Neural crest cell (in vitro differentiated cells): ENCODE results near the gene ZNF514. TPM values are rescaled to one million over a fixed set of nuclear protein-coding genes. Genes with fewer than 3 reads are reported as not detected.

ENCODE experiments used
- DNase-seq: peaks from one replicate; pipeline ENCODE4 v3.0.0; 2021; ENCODE audit warnings: low read depth, mixed read lengths, low spot score
- H3K27ac Mint-ChIP-seq: one replicate; pipeline ENCODE4 v1.8.0; 2021; ENCODE audit warnings: mild to moderate bottlenecking, mixed read lengths; ENCODE audit not compliant: unreplicated experiment
- H3K27me3 Mint-ChIP-seq: 2 replicates; pipeline ENCODE4 v1.8.0; 2021; ENCODE audit warnings: low read depth, mild to moderate bottlenecking, mixed read lengths
- H3K36me3 Mint-ChIP-seq: 2 replicates; pipeline ENCODE4 v1.8.0; 2021; ENCODE audit warnings: low read depth, mild to moderate bottlenecking, mixed read lengths
- H3K4me1 Mint-ChIP-seq: 2 replicates; pipeline ENCODE4 v1.8.0; 2021; ENCODE audit warnings: mixed read lengths
- H3K4me3 Mint-ChIP-seq: one replicate; pipeline ENCODE4 v1.8.0; 2021; ENCODE audit warnings: mild to moderate bottlenecking, mixed read lengths
- H3K9me3 Mint-ChIP-seq: 2 replicates; pipeline ENCODE4 v1.8.0; 2021; ENCODE audit warnings: mixed read lengths
- total RNA-seq: library from RNA; stranded (reverse); gene quantifications from 2 replicates; pipeline ENCODE4 v1.2.1, GENCODE V29; 2021
- TF ChIP-seq, protein P1 (sequence below): fragments of 200-600 bp; sonication (generic); conservative IDR thresholded peaks from 2 replicates; pipeline ENCODE4 v1.5.0; 2021; ENCODE audit warnings: antibody characterized with exemption, mild to moderate bottlenecking

The ZNF514 gene
- total RNA-seq, 1 donor from 2014 or later = 22.6 TPM

DNA sequence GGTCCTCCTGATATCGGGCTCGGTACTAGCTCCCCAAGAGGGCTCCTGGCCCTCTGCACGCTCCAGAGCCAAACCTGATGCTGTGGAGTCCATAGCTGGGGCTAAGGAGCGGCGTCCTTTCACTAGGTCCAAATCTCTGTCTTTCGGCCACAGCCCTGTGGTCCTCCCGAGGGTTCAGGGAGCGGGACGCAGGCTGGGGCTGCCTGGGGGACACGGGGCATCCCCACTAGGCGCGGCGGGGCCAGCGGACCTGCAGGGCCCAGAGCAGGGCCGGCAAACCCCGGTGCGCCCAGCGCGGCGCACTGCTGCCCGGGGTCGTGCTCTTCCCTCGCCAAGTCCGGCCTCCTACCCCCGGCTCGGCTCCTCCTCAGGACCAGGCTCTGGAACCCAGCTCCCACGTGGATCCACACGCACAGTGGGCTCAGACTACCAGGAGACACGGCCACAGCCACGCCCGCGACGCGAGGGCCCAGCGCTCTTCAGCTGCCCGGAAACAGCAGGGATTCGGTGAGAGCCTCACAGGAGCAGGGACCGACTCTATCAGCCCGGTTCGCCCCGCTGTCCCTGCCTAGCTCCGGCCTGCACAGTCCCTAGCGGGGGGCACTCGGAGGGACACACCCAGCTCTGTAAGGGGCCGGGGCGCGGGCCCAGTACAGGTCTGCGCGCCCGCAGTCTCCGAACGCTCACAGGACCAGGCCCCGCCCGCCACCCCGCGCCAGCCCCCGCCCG, 593 bp downstream of the ZNF514 start:
- TF ChIP-seq, protein P1, sequence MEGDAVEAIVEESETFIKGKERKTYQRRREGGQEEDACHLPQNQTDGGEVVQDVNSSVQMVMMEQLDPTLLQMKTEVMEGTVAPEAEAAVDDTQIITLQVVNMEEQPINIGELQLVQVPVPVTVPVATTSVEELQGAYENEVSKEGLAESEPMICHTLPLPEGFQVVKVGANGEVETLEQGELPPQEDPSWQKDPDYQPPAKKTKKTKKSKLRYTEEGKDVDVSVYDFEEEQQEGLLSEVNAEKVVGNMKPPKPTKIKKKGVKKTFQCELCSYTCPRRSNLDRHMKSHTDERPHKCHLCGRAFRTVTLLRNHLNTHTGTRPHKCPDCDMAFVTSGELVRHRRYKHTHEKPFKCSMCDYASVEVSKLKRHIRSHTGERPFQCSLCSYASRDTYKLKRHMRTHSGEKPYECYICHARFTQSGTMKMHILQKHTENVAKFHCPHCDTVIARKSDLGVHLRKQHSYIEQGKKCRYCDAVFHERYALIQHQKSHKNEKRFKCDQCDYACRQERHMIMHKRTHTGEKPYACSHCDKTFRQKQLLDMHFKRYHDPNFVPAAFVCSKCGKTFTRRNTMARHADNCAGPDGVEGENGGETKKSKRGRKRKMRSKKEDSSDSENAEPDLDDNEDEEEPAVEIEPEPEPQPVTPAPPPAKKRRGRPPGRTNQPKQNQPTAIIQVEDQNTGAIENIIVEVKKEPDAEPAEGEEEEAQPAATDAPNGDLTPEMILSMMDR = peak; percentile 2
- Mint-ChIP-seq H3K4me3 (peak overlapping the region; percentile 89), H3K27ac (no peak overlapping the region), H3K9me3 (peaks cover 4% of the 10 kb centered on the region), H3K4me1 (peaks cover 16% of the 10 kb centered on the region), H3K36me3 (peaks cover 28% of the 10 kb centered on the region), H3K27me3 (no peaks in the 10 kb centered on the region)
- peak; percentile 18 for DNase-seq

DNA sequence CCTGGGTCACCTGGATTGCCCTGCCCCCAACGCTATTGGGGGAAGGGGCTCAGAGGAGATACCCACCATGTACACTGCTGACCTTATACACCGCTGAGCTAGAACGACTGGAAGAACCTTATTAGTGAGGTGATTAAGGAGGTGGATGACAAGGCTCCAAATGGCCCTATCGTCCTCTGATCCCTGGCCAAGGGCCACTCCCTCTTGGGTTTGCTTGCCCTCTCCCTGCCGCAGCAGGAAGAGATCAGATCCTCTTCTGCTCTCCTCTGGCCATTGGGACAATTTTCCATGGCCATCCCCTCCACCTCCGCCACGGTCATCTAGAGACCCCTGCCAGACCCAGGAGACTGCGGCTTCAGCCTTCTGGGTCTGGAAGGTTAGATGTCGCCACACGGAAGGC, 1.2 kb downstream of the ZNF514 start:
- peaks cover 34% of the 10 kb centered on the region for H3K36me3 Mint-ChIP-seq
- TF ChIP-seq, protein P1 = no peak
- peaks cover 14% of the 10 kb centered on the region for H3K4me1 Mint-ChIP-seq
- H3K27ac Mint-ChIP-seq = no peak overlapping the region
- no peaks in the 10 kb centered on the region for H3K27me3 Mint-ChIP-seq
- no peak for DNase-seq
- H3K4me3 Mint-ChIP-seq = peak overlapping the region; percentile 89
- H3K9me3 Mint-ChIP-seq = peaks cover 4% of the 10 kb centered on the region

GRCh38 chr2:95149397-95149984, 10.2 kb downstream of the ZNF514 start:
- H3K36me3 Mint-ChIP-seq = peaks cover 93% of the 10 kb centered on the region
- no peaks in the 10 kb centered on the region for H3K27me3 Mint-ChIP-seq
- no peak overlapping the region for H3K4me3 Mint-ChIP-seq
- TF ChIP-seq, protein P1 = no peak
- H3K4me1 Mint-ChIP-seq = no peaks in the 10 kb centered on the region
- DNase-seq = no peak
- peaks cover 56% of the 10 kb centered on the region for H3K9me3 Mint-ChIP-seq
- H3K27ac Mint-ChIP-seq = no peak overlapping the region

DNA sequence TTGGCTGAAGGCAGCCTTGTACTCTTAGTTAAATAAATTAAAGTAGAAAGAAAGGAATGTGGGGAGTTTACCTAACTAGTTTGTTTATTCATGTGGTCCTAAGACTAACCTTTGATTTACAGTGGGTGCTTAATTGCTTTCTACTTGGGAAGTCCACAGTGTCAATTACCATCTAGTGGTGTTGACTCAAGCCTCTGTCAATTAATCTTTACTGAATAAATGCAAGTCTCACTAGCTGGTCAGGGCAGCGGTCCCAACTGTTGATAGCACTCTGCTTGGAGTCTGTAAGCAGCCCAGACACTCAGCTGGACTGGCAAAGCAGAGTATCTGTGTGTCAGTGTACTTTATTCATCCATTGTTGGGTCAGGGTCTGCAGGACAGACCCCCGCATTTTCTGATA, 15.8 kb downstream of the ZNF514 start:
- Mint-ChIP-seq H3K27me3 (no peaks in the 10 kb centered on the region), H3K4me1 (no peaks in the 10 kb centered on the region), H3K4me3 (no peak overlapping the region), H3K27ac (no peak overlapping the region), H3K9me3 (peaks cover 52% of the 10 kb centered on the region), H3K36me3 (peaks cover 78% of the 10 kb centered on the region)
- DNase-seq = no peak
- TF ChIP-seq, protein P1 = no peak

- TF ChIP-seq, protein P1 = no peak
These were observed 20.9 kb downstream of the ZNF514 start for GRCh38 chr2:95138702-95139101.

More at GRCh38 chr2:95138702-95139101, 20.9 kb downstream of the ZNF514 start:
- Mint-ChIP-seq H3K9me3 (peaks cover 40% of the 10 kb centered on the region), H3K4me1 (no peaks in the 10 kb centered on the region), H3K36me3 (peaks cover 55% of the 10 kb centered on the region), H3K27ac (no peak overlapping the region), H3K27me3 (no peaks in the 10 kb centered on the region), H3K4me3 (no peak overlapping the region)
- DNase-seq = no peak
